Measurements from ENCODE around the gene PNKD.

Gene PNKD

GRCh38 chr2:218317303-218317630 lies 46.9 kb downstream of the PNKD start:
- H3K9ac ChIP-seq (ENCODE audit: low read depth, low read length, poor library complexity, severe bottlenecking): no peak overlapping the region
- H3K4me1 ChIP-seq (ENCODE audit: insufficient read depth, low read length, poor library complexity, severe bottlenecking): peaks cover 11% of the 10 kb centered on the region
- TF ChIP-seq EZH2phosphoT487 (IDR thresholded peaks at IDR 0.05; ENCODE audit: borderline replicate concordance) (no peak), CTCF (conservative IDR thresholded peaks at IDR 0.05; ENCODE audit: low read length) (no peak)
- no peak overlapping the region for H2AFZ ChIP-seq (ENCODE audit: low read length)
- H3K4me2 ChIP-seq (ENCODE audit: low read depth, low read length, poor library complexity, severe bottlenecking): no peak overlapping the region
- no peaks in the 10 kb centered on the region for H3K36me3 ChIP-seq (ENCODE audit: insufficient read depth, low read length)
- H3K4me3 ChIP-seq (ENCODE audit: low read length, poor library complexity, severe bottlenecking): no peak overlapping the region
- H3K9me2 ChIP-seq (replicated peaks; ENCODE audit: low read depth, low read length): no peaks in the 10 kb centered on the region
- H3K79me2 ChIP-seq (ENCODE audit: insufficient read depth, low read length): no peaks in the 10 kb centered on the region
- H4K20me1 ChIP-seq (ENCODE audit: insufficient read depth, low read length, poor library complexity, severe bottlenecking): no peaks in the 10 kb centered on the region
- H3K9me3 ChIP-seq (ENCODE audit: insufficient read depth, low read depth, low read length): no peaks in the 10 kb centered on the region
- no peaks in the 10 kb centered on the region for H3F3A ChIP-seq (ENCODE audit: low read depth)
- H3K27me3 ChIP-seq (ENCODE audit: insufficient read depth, low read length, poor library complexity, severe bottlenecking): no peaks in the 10 kb centered on the region

- Histone ChIP-seq H3K4me1 (ENCODE audit: insufficient read depth, low read length, poor library complexity, severe bottlenecking) (peaks cover 15% of the 10 kb centered on the region), H2AFZ (ENCODE audit: low read length) (no peak overlapping the region), H3K9me2 (replicated peaks; ENCODE audit: low read depth, low read length) (no peaks in the 10 kb centered on the region), H3F3A (ENCODE audit: low read depth) (no peaks in the 10 kb centered on the region), H3K27me3 (ENCODE audit: insufficient read depth, low read length, poor library complexity, severe bottlenecking) (no peaks in the 10 kb centered on the region), H4K20me1 (ENCODE audit: insufficient read depth, low read length, poor library complexity, severe bottlenecking) (no peaks in the 10 kb centered on the region), H3K9ac (ENCODE audit: low read depth, low read length, poor library complexity, severe bottlenecking) (no peak overlapping the region), H3K4me3 (ENCODE audit: low read length, poor library complexity, severe bottlenecking) (no peak overlapping the region), H3K79me2 (ENCODE audit: insufficient read depth, low read length) (no peaks in the 10 kb centered on the region), H3K36me3 (ENCODE audit: insufficient read depth, low read length) (no peaks in the 10 kb centered on the region), H3K9me3 (ENCODE audit: insufficient read depth, low read depth, low read length) (no peaks in the 10 kb centered on the region), H3K4me2 (ENCODE audit: low read depth, low read length, poor library complexity, severe bottlenecking) (no peak overlapping the region)
- TF ChIP-seq EZH2phosphoT487 (IDR thresholded peaks at IDR 0.05; ENCODE audit: borderline replicate concordance) (no peak), CTCF (conservative IDR thresholded peaks at IDR 0.05; ENCODE audit: low read length) (no peak)
Observed at GRCh38 chr2:218317835-218318234, 47.5 kb downstream of the PNKD start.

GRCh38 chr2:218318241-218318640 lies 47.9 kb downstream of the PNKD start:
- H4K20me1 ChIP-seq (ENCODE audit: insufficient read depth, low read length, poor library complexity, severe bottlenecking): no peaks in the 10 kb centered on the region
- H3F3A ChIP-seq (ENCODE audit: low read depth): no peaks in the 10 kb centered on the region
- H3K9me2 ChIP-seq (replicated peaks; ENCODE audit: low read depth, low read length): no peaks in the 10 kb centered on the region
- no peak overlapping the region for H3K4me3 ChIP-seq (ENCODE audit: low read length, poor library complexity, severe bottlenecking)
- H2AFZ ChIP-seq (ENCODE audit: low read length): no peak overlapping the region
- H3K36me3 ChIP-seq (ENCODE audit: insufficient read depth, low read length): no peaks in the 10 kb centered on the region
- no peak for TF ChIP-seq CTCF (conservative IDR thresholded peaks at IDR 0.05; ENCODE audit: low read length)
- no peak for TF ChIP-seq EZH2phosphoT487 (IDR thresholded peaks at IDR 0.05; ENCODE audit: borderline replicate concordance)
- no peaks in the 10 kb centered on the region for H3K9me3 ChIP-seq (ENCODE audit: insufficient read depth, low read depth, low read length)
- H3K79me2 ChIP-seq (ENCODE audit: insufficient read depth, low read length): no peaks in the 10 kb centered on the region
- H3K4me1 ChIP-seq (ENCODE audit: insufficient read depth, low read length, poor library complexity, severe bottlenecking): peaks cover 19% of the 10 kb centered on the region
- no peaks in the 10 kb centered on the region for H3K27me3 ChIP-seq (ENCODE audit: insufficient read depth, low read length, poor library complexity, severe bottlenecking)
- H3K9ac ChIP-seq (ENCODE audit: low read depth, low read length, poor library complexity, severe bottlenecking): no peak overlapping the region
- no peak overlapping the region for H3K4me2 ChIP-seq (ENCODE audit: low read depth, low read length, poor library complexity, severe bottlenecking)
